ENCODE data around the gene PRKAG3. TPM values are rescaled to one million over a fixed set of nuclear protein-coding genes. Genes with fewer than 3 reads are reported as not detected.

The PRKAG3 gene
- total RNA-seq, 1 experiment from 2014 or later: not detected

GRCh38 chr2:218783688-218784087, 47.9 kb downstream of the PRKAG3 start:
- Histone ChIP-seq H3K4me1 (ENCODE audit: insufficient read depth, low read length, poor library complexity, severe bottlenecking) (no peaks in the 10 kb centered on the region), H3K9me3 (ENCODE audit: low read depth, low read length, poor library complexity, severe bottlenecking) (no peaks in the 10 kb centered on the region), H3K27ac (ENCODE audit: low read depth, low read length, poor library complexity, severe bottlenecking) (no peak overlapping the region), H3K36me3 (ENCODE audit: insufficient read depth, low read length, poor library complexity, severe bottlenecking) (no peaks in the 10 kb centered on the region), H3K27me3 (replicated peaks; ENCODE audit: insufficient read depth, low read depth, low read length, poor library complexity) (peaks cover 16% of the 10 kb centered on the region), H3K4me3 (ENCODE audit: low read depth, low read length, poor library complexity, severe bottlenecking) (no peak overlapping the region)
- no TSS peak for BruUV-seq (replicated peaks)
- CTCF ChIA-PET: no interaction called here
- intact Hi-C loops (cut with micrococcal nuclease; ENCODE audit: unreplicated experiment): no loop called here
- no peak for DNase-seq (ENCODE audit: low spot score)
- TF ChIP-seq CTCF (conservative IDR thresholded peaks at IDR 0.05; ENCODE audit: low read depth, low read length) (no peak), EZH2 (IDR thresholded peaks at IDR 0.05; ENCODE audit: borderline replicate concordance, low read depth, low read length, poor library complexity, severe bottlenecking) (no peak)
- POLR2A ChIA-PET (ENCODE audit: low non-redundant PET): no interaction called here

- Histone ChIP-seq H3K4me1 (ENCODE audit: insufficient read depth, low read length, poor library complexity, severe bottlenecking) (no peaks in the 10 kb centered on the region), H3K4me3 (ENCODE audit: low read depth, low read length, poor library complexity, severe bottlenecking) (no peak overlapping the region), H3K36me3 (ENCODE audit: insufficient read depth, low read length, poor library complexity, severe bottlenecking) (no peaks in the 10 kb centered on the region), H3K9me3 (ENCODE audit: low read depth, low read length, poor library complexity, severe bottlenecking) (no peaks in the 10 kb centered on the region), H3K27ac (ENCODE audit: low read depth, low read length, poor library complexity, severe bottlenecking) (no peak overlapping the region), H3K27me3 (replicated peaks; ENCODE audit: insufficient read depth, low read depth, low read length, poor library complexity) (peaks cover 16% of the 10 kb centered on the region)
- BruUV-seq (replicated peaks): no TSS peak
- DNase-seq (ENCODE audit: low spot score): no peak
- TF ChIP-seq EZH2 (IDR thresholded peaks at IDR 0.05; ENCODE audit: borderline replicate concordance, low read depth, low read length, poor library complexity, severe bottlenecking): no peak
- no peak for TF ChIP-seq CTCF (conservative IDR thresholded peaks at IDR 0.05; ENCODE audit: low read depth, low read length)
- ChIA-PET CTCF (no interaction called here), POLR2A (ENCODE audit: low non-redundant PET) (no interaction called here)
- intact Hi-C loops (cut with micrococcal nuclease; ENCODE audit: unreplicated experiment): no loop called here
Observed at GRCh38 chr2:218782528-218782844, 49.1 kb downstream of the PRKAG3 start.

GRCh38 chr2:218781691-218782527, 49.7 kb downstream of the PRKAG3 start, which contains the start of gene CYP27A1:
Gene CYP27A1, plus strand, starts transcription at chr2:218782147. Its CDS starts 36 bp downstream, at chr2:218782183.
- H3K27ac ChIP-seq (ENCODE audit: low read depth, low read length, poor library complexity, severe bottlenecking): no peak within 1 kb of the TSS
- POLR2A ChIA-PET (ENCODE audit: low non-redundant PET): no interaction called here

More at GRCh38 chr2:218781691-218782527, 49.7 kb downstream of the PRKAG3 start, which contains the start of gene CYP27A1:
- TF ChIP-seq EZH2 (IDR thresholded peaks at IDR 0.05; ENCODE audit: borderline replicate concordance, low read depth, low read length, poor library complexity, severe bottlenecking) (no peak), CTCF (conservative IDR thresholded peaks at IDR 0.05; ENCODE audit: low read depth, low read length) (no peak)
- CTCF ChIA-PET: no interaction called here
- BruUV-seq (replicated peaks): no TSS peak
- Histone ChIP-seq H3K36me3 (ENCODE audit: insufficient read depth, low read length, poor library complexity, severe bottlenecking) (no peaks in the 10 kb centered on the region), H3K27me3 (replicated peaks; ENCODE audit: insufficient read depth, low read depth, low read length, poor library complexity) (peaks cover 16% of the 10 kb centered on the region), H3K4me3 (ENCODE audit: low read depth, low read length, poor library complexity, severe bottlenecking) (peak within 1 kb of the TSS; percentile 27), H3K4me1 (ENCODE audit: insufficient read depth, low read length, poor library complexity, severe bottlenecking) (no peaks in the 10 kb centered on the region), H3K9me3 (ENCODE audit: low read depth, low read length, poor library complexity, severe bottlenecking) (no peaks in the 10 kb centered on the region)
- intact Hi-C loops (cut with micrococcal nuclease; ENCODE audit: unreplicated experiment): no loop called here
- DNase-seq (ENCODE audit: low spot score): no peak
